GM21786 (cell line): ENCODE measurements around the gene TEX2.
"Not testable (repeated sequence)": the region's sequence is repeated elsewhere in the genome, so short reads cannot be mapped to it uniquely, and the experiment has no call there.

Source experiments
- ATAC-seq: cut with Tn5 transposase; IDR thresholded peaks from one replicate; pipeline ENCODE4 v1.9.1; 2021; ENCODE audit not compliant: unreplicated experiment

Gene TEX2

DNA sequence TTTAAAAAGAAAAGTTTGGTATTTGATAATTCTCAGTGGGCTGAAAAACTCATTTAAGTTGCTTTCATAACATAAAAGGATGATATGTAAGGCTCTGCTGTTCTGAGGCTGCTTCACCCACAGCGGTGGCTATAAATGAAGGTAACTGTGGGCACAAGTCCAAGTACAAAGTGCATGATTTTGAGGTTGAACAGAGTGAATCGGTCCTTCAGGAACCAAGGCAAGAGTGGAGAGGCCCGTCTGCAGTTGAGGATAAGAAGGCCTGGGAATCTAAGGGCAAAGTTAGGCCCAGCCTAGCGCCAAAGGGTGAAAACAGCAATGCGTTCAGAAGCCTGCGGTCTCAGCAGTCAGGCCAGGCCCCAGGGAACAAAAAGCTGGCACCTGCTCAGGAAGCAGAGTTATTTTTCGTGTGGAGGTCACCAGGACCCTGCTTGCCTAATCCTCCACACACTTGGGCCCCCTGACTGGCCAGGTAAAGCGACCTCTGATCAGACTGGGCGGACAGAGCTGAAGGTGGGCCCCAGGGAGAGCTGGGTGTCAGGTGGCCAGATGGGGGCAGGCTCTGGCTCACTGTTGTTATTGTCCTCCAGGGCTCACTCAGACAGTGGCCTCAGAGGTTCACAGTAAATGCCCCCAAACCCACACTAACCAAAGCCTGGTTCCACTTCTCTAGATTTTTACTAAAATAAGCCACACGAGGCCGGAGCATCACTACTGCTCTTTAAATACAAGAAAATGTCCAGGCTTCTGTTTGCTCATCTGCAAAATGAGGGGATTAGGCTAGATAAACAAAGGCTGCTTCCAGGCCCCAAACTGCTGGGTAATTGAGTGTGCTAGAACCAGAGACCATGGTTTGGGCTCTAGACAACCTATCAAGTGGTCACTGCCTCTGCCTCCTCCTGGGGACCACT, 46.5 kb downstream of the TEX2 start:
- ATAC-seq, result no peak

DNA sequence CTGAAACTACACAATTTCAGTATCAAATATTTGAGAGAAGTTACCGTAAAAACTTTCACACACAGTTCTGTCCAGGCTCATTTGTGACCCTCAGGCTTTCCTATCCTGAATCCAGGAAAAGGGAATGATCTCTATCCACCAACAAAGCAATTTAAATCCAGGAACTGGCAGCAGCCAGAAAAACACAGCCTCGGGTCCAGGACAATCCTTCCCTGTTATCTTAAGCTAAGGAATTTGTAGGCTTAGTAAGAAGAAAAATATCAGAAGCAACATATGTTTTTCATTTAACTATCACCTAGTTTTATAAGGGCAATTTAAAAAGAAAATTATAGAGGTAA, 47.1 kb downstream of the TEX2 start:
- no peak for ATAC-seq

DNA sequence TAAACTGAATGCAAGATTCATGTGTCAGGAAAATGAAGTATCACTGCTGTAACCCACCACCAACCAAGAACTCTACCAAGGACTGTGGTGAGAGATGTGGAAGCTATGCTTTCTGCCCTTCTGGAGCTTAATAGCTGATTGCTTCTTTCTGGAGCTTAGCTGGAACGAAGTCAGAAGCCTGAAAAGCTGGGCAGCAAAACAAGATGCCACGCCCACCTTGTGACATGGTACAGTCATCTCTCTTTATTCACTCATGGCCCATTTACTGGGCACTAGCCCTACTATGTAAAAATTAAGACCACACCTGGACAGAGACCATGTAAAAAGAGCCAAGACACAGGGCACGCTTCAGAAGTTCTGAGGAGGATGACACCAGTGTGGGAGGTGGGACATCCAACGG, 48.1 kb downstream of the TEX2 start:
- no peak for ATAC-seq

DNA sequence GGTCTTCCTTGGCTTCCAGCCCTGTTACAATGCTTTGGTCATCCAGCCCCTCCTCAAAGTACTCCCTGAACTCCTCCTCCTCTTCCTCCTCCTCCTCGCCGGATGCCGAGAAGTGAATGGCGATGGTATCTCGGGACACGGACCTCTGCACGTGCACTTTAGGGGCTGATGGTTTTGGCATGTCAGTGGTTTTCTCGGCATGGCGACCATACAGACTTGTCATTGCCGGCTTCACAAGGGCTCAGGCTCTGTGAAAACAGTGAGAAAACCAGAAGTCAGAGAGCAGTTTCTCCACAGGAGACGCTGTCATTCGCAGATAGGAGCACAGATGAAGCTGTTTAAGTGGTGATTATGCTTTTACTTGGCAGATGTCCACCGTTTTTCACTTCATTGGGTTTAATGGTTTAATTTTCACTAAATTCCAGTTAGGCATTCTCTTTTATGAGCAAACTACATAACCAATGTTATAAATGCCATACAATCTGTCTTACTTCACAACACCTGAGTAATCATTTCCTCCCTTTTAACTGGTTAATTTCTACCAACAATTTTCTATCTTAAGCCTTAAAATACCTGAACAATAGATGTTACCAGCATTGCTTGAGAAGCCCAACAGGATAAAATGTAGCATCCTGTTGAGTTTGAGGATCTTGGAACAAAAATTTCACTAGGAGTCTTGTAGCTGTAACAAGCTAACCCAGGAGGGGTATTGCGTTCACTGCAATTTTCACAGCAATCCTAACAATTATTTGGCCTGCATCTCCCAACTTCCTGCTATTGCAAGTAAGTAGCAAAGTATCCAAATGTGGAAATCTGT, 48.9 kb downstream of the TEX2 start:
- ATAC-seq, result no peak

DNA sequence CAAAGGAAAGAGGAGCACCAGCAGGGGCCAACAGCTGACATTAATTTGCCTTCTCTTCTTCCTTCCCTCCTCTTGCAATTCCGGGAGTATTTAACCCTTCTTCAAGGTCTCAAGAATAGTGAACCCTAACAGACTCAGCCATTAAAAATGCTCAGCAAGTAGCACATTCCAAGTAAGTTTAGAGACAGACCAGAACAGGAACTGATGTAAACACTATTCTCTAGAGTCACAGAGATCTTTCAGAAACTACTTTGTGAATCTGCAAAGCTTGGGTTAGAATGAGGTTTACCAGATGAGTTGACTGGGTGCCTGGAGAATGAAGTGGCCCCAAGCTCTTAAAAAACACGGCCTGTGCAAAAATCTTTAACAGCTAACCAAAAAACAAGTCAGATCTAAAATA, 50.9 kb downstream of the TEX2 start:
- ATAC-seq, result no peak

DNA sequence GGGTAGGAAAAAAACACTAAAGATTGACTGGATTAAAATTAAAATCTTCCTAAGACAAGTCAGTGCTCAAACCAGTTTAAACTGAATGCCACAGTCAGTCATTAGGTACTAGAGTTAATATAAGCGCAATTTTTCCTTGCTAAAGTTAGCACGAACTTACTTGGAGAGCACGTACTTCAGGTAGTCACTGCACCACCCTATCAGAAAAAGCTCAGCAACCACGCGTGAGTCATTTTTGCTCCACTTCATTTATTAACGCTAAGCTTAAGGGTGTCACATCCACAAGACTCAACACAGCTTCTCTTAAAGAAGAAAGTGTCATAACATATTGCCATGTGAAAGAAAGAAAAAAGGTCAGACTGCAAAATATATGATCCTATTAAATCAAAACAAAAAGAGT, 53.1 kb downstream of the TEX2 start:
- ATAC-seq, result no peak

DNA sequence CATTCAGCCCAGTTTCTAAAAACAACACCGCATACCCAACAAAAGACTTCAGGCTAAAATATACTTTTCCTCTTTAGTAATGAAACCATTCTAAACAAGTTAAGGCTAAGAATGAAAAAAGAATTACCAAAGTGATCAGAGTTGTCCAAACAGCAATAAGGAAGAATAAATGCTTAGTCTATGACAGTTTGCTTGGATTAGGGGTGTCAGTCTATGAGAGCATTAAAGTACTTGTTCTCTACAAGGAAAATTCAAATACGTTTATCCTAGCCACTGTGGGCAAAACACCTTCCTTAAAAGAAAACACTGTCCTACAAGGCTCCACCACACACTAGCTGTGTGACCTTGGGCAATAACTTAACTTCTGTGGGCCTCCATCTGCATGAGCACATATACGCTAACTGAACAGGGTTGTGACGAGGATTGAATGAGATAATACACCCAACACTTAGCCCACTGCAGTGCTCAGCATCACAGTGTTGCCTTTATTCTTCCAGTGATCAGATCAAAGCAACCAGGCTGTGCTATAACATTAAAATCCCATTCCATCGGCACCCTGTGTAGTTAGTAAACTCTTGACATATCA, 53.6 kb downstream of the TEX2 start:
- no peak for ATAC-seq

DNA sequence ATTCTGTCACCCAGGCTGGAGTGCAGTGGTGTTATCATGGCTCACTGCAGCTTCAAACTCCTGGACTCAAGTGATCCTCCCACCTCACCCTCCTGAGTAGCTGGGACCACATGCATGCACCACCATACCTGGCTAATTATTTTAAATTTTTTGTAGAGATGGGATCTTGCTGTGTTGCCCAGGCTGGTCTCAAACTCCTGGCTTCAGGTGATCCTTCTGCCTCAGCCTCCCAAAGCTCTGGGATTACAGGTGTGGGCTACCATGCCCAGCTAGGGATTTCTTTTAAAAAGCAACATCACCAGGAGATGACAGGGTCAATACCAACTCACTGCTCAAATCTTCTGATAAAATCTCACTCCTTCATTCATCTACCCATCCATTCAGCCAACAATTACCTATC, 54.4 kb downstream of the TEX2 start:
- not testable (repeated sequence) for ATAC-seq

DNA sequence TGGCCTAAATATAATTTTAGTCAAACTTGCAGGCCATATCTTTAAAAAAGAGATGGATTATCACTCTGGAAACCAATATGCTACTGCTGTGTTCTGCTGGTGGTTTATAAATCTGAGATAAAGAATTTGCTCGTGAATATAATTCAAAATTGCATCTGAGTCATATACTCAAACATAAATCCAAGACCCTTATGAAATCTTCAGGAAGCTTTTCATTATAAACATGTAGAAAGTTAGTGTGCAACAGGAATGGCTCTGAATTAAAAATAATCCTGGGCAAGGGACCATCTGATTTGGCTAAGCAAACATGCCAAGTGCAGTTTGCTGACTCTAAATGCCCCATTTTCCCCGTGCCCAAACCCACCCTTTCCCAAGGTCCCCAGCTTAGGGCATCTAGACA, 57.3 kb downstream of the TEX2 start:
- ATAC-seq, result no peak

DNA sequence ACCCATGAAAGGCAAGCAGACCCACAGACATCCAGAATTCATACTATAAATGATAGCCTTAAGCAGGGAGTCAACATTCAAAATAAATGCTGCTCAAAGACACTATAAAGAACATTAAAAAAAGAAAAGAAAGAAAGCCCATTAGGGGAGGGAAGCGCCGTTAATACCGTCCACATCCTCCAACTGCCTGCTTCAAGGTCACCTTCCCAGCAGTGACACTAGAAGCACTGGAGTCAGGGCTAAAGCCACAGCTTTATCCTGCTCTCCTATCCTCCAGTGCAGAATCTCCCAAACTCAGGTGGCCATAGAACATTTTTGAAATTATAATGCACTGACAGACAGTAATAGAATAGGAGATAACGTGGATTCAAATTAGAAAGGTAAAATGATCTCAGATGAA, 59.4 kb downstream of the TEX2 start:
- ATAC-seq, result no peak

DNA sequence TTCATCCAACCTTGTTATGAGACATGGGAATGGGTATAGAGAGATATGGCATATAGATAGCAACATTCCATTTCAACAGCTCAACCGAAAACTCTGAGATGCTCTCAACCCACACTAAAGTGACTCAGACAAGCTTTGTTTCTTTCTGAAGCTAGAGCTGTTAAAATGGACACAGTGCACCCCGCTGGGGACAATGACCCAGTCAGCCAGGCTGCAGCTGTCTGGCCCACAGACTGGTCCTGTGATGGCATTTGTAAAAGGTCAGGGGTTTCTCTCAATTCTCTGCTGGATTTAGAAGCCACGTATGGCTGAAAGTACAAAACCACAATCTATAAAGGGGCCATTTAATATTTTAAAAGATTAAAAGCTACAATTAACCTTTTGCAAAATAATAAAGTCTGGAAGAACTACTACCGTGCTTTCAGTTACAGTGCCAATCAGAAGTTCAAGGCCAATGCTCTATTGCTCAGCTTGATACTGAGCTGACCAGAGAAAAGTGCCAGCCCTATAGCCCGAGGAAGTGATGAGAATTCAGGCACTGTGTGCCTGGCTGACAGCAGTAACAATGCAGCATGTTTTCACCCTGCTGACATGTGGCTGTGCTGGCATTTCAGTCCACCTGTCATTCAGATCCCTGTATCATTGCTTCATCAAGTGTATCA, 60.2 kb downstream of the TEX2 start:
- ATAC-seq, result no peak

DNA sequence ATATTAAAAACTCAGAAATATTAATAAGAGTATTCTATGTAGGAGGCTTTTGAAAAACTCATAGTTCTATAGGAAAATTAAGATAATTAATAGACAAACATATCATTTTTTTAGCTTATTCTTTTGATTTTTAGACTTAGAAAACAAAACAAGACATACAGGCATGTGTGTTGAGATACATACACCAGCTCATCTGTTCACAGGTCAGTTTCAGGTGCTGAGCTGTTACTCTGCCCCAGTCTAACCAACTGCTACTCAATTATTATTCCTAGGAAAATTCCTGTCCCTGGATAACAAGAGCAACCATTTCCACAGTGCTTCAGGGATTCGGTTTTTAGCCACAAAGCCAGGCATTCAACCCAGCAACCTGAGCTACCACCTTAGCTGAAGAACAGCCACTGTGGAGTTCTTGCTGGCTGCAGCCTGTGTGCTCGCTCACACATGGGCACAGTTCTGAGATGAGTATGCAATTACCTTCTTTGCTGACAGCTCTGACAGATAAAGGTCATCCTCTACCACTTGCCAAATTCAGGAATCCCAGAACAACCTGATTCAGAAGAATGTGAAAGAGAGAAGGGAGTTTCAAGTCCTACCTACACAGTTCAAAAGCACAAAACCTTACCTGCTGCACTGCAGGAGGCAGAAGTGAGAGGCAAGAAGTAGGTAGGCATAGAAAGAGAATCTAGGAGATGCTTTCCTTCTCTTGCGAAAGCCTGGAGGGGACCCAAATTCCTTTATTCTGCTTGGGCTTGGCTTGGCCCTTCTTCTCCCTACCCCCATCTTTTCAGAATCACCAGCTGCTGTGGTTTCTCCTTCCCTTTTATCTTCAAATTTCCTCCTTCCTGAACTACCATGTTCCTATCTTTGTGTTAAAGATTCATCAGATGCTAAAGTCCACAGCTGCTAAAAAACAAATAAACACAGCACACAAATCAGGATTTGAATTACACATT, 62.7 kb downstream of the TEX2 start:
- no peak for ATAC-seq

DNA sequence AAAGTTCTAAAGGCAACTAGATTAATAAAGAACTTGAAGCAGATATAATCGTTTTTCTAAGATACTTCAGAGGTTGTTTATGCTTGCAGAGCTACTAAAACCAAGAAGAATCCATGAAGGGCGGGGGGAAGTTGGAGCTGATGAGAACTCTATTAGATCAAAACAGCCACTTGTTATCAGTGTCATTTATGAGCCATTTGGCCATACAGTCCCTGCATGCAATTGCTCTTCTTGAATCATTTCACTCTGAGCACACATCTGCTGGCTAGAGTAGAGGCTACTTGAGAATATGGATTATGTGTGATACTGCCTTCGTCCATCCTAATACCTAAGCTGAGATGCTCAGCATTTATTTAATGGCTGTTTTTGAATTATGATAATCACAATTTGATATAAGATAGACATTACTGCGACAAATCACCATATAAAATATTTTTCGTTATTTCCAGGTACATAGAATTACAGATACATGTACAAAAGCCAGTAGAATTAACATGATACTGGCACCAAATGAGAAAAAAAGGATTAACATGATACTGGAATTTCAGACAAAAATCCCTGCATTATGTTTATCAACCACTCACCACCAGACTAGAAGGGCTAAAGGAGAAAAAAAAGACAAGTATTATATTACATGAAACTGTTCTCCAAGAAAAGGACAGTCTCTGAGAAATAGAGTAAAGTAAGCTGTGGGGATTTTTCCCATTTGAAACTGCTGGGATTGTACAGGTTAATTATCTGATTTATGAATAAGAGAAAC, 64.5 kb downstream of the TEX2 start:
- ATAC-seq, result no peak

DNA sequence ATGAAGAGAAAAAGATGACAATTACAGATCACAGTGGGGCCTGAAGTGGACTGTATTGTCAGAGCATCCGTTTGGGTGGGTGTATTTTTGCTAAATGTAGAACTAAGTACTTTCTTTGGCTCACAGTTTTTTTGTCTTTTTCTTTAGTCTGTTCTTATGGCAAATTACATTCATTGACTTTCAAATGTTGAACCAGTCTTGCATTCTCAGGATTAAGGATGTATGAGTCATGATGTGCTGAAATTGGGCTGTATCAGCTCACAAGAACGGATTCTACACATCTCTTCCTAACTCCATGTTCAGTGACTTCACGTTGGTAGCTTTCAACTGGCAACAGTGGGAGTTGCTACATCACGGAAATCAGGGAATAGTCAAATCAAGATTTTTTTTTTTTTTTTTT, 66.5 kb downstream of the TEX2 start:
- ATAC-seq, result no peak

DNA sequence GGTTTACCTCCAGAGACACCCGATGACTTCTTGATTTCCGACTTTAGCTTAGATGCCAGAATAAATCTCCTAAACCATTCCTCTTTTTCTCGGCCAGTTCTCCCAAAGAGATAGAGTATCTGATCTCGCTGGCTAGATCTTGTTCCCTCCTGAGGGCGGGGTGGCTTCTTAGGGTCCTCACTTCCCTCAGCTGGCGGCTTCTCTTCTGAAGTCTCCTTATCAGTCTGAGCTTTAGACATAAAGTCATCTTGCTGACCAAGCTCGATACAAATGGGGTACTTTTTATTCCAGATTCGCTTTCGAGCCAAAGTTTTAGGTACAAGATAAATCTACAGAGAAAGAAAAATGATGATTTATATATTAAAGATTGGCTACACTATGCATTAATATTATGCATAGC, 69.5 kb downstream of the TEX2 start:
- ATAC-seq, result no peak

DNA sequence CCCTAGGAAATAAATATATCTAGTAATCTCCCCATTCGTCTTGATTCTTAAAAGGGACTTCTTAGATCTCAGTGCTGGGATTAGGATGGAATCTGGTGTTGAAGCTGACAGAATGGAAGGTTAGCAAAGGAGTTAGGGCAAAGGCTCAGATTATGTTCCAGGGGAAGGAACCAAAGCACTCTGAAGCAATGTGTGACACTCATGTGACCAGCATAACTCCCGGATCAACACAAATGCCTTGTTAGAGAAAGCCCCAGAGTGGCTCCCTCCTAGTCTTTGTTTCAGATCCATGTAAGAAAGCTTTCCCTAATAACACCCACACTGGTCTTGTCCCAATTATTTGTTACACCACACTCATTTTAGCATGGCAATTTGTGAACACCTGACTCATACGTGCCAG, 70.5 kb downstream of the TEX2 start:
- no peak for ATAC-seq

DNA sequence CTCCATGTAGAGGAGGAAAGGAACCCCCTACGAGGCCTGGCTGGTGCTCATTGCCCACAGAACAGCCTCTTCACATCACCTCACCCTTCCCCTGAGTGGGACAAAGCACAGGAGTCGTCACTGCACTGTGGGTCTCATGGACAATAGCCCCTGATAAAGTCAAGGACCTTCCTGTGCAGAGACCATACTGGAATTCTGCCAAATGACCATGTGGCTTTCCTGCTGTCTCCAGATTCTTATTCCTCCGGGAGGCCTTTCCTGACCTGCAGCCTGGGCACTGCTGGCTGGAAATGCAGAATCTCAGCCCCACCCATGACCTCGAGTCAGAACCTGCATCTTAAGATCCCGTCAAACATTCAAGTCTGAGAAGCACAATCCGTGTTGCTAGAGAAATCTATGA, 72.6 kb downstream of the TEX2 start:
- ATAC-seq, result no peak

DNA sequence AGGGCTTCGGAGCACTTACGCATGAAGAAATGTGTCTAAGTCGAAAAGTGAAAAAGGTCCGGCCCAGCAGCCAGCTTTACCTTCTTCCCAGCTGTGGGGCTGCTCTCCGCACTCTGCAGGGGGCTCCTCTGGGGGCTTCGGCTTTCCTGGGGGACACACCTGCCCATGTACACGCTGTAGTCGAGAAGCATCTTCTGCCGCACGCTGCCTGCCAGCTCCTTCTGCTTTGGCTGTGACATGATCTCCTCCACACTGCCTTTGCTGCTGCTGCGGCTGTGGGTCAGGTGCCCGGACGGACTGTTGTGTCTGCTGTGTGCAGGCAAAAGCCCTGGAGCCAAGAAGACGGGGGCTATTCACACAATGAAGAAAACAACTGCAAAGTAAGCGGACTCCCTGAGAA, 75.0 kb downstream of the TEX2 start:
- no peak for ATAC-seq

DNA sequence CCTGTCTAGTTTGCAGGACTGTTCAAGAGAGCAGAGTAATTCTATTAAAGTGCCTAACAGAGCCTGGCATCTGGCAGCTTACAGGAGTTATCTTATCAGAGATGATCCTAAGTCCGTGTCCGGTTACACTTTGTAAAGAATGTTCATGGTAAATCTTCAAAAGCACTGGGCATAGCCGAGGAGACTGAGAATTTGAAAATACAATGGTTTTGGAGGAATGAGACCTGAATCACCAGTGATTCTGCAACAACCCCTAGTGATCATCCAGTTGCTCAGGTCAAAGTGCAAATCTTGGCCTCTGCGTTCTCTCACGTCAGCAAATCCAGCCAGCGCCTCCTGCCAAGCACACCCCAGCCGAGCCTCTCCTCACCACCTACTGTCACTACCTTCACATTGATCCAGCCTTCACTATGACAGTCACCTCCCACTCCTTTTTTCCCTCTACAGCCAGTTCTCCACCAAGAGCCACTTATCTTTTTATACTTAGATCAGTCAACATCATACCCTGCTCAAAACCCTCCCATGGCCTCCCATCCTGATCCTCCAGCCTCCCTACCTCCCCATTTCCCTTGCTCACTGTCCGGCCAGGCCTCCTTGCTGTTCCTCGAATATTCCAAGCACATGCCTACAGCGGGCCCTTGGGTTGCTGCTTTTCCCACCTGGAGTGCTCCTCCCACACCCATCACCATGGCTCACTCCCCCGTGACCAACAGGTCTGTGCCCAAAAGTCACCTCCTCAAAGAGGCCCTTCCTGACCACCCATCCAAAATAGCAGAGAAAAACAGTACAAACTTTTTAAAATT, 75.8 kb downstream of the TEX2 start:
- no peak for ATAC-seq
